Measurements from ENCODE around the gene SERGEF.

DNA sequence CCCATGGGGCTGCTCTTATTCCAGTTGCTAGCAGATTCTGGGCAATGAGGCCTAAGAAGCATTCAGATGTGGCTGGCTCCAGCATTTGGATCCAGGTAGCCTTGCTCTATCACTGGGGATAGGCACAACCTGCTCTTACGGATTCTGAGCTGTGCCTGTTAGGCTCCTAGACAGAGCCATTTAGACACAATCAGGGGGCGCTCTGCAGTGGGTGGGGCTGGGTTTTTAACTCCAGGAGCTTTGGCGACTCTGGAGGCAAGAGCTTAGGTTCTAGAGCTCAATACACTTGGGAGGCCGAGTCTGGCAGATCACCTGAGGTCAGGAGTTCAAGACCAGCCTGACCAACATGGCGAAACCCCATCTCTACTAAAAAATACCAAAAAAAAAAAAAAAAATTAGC is 246.3 kb downstream of the SERGEF start:
- TF ChIP-seq, protein P1, sequence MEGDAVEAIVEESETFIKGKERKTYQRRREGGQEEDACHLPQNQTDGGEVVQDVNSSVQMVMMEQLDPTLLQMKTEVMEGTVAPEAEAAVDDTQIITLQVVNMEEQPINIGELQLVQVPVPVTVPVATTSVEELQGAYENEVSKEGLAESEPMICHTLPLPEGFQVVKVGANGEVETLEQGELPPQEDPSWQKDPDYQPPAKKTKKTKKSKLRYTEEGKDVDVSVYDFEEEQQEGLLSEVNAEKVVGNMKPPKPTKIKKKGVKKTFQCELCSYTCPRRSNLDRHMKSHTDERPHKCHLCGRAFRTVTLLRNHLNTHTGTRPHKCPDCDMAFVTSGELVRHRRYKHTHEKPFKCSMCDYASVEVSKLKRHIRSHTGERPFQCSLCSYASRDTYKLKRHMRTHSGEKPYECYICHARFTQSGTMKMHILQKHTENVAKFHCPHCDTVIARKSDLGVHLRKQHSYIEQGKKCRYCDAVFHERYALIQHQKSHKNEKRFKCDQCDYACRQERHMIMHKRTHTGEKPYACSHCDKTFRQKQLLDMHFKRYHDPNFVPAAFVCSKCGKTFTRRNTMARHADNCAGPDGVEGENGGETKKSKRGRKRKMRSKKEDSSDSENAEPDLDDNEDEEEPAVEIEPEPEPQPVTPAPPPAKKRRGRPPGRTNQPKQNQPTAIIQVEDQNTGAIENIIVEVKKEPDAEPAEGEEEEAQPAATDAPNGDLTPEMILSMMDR (IDR thresholded peaks at IDR 0.05; ENCODE audit: insufficient read depth, low read depth, low read length) = no peak
- no peak for TF ChIP-seq EZH2 (IDR thresholded peaks at IDR 0.05; ENCODE audit: insufficient read depth, low read length)

Data from astrocyte (in vitro differentiated cells and primary cell).